HG02943 (cell line): ENCODE measurements around the gene TFAP2E.

Source experiments
- ATAC-seq: cut with Tn5 transposase; IDR thresholded peaks from one replicate; pipeline ENCODE4 v1.9.1; 2021; ENCODE audit warnings: mild to moderate bottlenecking, low read depth, moderate library complexity; ENCODE audit not compliant: unreplicated experiment

The TFAP2E gene

DNA sequence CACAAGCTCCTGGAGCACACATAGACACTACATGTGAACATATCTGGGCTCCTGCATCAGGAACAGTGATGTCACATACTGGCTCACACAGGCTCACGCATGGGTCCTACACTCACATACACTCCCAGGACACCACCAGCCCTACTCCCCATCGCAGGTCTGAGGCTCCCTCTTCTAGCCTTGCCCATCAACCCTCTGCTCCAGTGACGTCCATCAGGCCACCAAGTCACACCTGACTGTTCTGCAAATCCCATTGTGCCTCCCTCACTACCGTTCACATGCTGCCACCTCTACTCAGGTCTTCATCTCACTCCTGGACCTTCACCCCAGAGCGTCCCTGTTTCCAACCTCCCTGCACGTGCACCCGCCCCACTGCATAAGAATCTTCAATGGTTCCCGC lies 18.1 kb downstream of the TFAP2E start:
- no peak for ATAC-seq

DNA sequence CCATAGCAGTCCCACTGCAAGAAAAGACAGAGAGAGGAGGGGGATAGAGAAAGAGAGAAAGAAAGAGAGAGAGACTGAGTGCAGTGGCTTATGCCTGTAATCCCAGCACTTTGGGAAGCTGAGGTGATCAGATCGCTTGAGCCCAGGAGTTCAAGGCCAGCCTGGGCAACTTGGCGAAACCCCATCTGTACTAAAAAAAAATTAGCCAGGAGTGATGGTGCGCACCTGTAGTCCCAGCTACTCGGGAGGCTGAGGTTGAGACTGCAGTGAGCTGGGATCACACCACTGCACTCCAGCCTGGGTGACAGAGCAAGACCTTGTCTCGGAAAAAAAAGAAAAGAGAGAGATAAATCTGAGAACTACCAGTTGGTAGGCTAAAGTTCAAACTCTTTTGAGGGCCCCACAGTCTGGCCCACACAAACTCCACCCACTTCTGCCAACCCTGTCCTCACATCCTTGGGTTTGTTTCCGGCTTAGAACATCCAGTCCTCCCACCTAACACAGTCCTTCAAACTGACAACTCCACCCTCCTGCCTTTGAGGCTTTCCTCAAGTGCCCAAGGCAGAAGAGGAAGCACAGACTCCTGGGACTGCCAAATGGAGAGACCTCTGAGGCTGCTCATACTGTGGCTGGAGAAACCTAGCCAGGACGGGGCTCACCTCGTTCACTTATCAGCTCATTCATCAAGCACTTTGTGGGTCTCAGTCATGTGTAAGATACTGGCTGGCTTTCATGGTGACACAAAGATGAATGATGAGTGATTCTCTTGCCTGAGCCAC lies 20.1 kb downstream of the TFAP2E start:
- no peak for ATAC-seq

GRCh38 chr1:35594005-35594760 lies 21.1 kb downstream of the TFAP2E start:
- no peak for ATAC-seq

GRCh38 chr1:35595684-35596083 lies 22.6 kb downstream of the TFAP2E start:
- ATAC-seq = no peak

- no peak for ATAC-seq
These were observed 24.8 kb downstream of the TFAP2E start for GRCh38 chr1:35597870-35598269.

DNA sequence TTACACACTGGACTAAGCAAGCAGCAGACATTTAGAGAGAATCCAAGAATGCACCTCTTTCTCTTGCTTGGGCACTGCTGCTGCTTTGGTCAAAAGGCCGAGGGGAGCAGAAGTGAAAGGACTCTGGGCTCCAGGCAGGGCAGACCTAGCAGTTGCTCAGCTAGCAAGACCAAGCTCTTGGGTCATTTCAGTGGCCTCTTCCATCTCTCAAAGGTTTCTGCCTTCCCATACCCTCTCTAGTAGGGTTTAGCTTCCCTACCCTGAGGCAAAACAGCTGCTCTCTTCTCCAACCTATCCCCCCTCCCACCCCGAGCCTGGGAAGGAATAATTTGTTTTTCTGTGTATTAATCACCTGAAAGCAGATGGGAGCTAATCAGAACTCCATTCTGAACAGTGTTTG lies 25.8 kb downstream of the TFAP2E start:
- no peak for ATAC-seq

- no peak for ATAC-seq
These were observed 26.3 kb downstream of the TFAP2E start for GRCh38 chr1:35599411-35599810.

- no peak for ATAC-seq
These were observed 27.5 kb downstream of the TFAP2E start for GRCh38 chr1:35600593-35600992.

GRCh38 chr1:35603468-35603867 lies 30.4 kb downstream of the TFAP2E start:
- ATAC-seq = no peak

DNA sequence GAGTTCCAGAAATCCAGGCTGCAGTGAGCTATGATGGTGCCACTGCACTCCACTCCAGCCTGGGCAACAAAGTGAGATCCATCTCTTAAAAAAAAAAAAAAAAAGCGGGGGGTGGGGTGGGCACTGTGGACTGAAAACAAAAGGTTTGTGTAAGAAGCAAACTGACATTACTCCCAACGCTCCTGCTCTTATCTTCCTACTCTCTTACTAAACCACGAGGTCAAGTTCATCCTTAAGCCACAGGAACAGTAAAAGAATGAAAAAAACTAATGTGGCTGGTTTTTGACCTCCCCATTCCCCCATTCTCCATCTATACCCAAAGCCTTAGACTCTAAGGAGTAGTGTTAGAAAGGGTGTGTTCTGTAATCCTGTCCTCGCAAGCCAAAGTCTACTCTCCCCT lies 30.8 kb downstream of the TFAP2E start:
- no peak for ATAC-seq

- no peak for ATAC-seq
These were observed 32.2 kb downstream of the TFAP2E start for GRCh38 chr1:35605071-35605866.

DNA sequence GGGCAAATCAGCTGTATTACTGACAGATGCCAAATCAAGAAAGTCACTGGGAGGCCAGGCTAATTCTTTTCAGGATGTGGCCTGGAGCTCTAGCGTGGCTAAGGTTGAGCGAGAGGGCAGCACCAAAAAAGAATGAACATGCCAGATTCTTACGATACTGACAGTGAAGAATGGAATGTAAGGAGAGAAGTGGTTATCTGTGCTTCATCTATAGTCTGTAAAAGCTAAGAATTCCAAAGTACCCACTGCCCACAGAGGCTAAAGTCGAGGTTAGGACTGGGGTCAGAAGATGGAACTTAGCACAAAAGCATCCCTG lies 32.7 kb downstream of the TFAP2E start:
- no peak for ATAC-seq

DNA sequence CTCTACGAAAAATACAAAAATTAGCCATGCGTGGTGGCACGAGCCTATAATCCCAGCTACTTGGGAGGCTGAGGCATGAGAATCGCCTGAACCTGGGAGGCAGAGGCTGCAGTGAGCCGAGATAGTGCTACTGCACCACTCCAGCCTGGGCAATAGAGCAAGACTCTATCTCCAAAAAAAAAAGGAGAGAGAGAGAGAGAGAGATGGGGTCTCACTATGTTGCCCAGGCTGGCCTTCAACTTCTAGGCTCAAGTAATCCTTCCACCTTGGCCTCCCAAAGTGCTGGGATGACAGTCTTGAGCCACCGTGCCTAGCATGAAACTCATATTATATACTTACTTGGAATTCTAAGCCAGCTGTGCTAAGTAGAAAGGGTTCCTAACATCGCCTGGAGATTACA lies 38.5 kb downstream of the TFAP2E start:
- no peak for ATAC-seq

GRCh38 chr1:35615440-35615839 lies 42.3 kb downstream of the TFAP2E start:
- ATAC-seq = no peak

DNA sequence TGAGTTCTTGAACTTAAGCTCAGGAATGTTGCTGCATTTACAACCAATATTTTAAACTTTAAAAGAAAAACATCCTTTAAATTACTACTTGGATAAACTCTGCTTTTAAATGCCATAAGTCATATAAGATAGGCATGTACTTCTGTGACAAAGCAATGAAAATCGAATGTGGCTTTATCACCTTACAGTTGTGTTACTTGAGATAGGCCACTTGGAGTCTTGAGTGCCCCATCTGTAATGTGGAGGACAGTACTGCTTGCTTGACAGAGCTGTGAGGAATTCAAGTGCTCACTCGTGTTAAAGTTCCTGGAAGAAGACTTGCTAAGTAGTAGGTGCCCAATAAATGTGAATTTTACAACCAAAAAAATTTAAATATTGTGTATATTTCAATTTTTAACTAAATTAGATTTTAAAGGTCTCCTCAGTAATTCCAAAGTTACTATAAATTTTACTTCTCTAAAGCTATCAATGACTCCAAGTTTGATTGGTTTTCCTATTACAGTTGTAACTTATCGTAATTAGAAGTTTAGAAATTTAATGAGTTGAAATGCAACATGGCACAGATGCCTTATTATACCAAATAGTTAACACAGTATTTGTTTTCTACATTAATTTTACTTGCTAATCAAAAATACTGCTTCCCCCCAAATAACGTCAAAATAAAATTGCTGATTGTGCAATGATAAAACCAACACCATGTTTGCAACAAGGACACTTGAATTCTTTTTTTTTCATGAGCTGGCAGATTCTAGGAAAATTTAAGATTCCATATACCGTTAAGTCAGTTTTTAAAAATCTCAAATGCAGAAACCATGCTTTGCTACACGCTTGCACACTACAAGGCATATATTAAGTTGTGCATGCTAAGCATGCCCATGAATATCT lies 46.4 kb downstream of the TFAP2E start:
- no peak for ATAC-seq

GRCh38 chr1:35622510-35623178 lies 49.5 kb downstream of the TFAP2E start:
- ATAC-seq = no peak

DNA sequence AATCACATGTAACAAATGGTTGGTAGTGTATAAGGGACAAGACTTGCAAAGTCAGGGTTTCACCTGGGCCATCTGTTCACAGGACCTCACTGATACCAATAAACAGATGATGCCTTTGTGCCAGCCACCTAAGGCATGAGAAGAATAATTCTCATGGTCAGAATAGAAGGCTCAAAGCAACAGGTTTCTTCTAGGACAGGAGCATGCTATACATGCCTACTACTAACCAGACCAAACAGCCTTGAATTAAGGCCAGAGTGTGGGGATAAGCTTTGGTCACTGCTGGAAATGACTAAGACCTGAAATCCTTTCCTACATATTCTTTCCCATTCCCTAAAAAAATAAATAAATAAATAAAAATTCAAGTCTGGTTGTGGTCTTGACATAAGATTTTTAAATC lies 50.7 kb downstream of the TFAP2E start:
- no peak for ATAC-seq

GRCh38 chr1:35629051-35629450 lies 55.9 kb downstream of the TFAP2E start:
- no peak for ATAC-seq

- no peak for ATAC-seq
These were observed 58.3 kb downstream of the TFAP2E start for GRCh38 chr1:35631396-35631795.

DNA sequence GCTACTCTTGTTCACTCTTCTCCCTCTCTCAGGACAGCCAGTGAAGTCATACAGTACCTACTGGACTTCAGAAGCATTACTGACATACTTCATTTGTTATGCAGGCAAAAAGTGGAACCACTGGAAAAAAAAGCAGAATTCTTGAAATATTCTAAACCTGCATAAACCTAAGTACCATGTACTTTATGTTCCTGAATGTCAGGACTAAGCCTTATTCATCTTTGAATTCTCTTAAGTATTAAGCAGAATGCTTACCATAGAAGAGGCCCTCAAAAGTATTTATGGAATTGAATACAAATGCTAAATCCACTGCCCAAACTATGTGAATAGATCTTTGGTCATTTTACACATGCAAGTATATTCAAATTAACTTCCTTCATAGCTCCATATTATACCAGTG lies 60.4 kb downstream of the TFAP2E start:
- ATAC-seq = no peak
